ENCODE data around the gene DBT.
"Not testable (repeated sequence)": the region's sequence is repeated elsewhere in the genome, so short reads cannot be mapped to it uniquely, and the experiment has no call there.

DBT gene

DNA sequence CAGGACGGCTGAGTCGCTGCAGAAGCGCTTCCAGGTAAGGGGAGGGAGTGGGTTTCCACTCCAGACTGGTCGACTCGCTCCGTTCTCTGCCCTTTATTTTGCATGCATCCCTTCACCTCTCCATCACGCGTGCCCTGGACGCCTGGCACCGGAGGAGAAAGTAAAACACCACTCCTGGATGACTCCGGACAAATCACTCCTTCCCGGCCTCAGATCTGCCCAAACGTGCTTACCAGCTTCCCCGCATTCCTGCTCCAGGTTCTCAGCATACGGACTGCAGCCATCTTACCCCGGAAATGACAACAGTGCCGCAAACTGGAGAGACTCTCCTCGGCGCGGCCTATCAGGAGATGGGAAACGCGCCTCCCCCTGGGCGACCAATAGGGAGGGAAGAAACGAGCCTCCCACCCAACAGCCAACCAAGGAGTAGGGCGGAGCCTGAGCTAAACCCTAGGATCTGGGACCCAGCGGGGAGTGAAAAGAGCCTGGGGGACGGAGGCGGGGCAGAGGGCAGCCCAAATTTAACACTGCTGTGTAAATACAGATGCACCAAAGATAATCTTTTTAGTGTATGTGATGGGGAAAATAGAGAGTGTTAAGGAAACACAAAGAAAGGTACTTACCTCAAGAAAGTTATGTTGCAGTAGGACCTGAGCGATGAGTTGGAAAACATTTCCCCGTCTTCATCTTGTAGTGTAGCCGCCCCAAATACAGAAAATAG, at the start of gene DBT:
Gene DBT, minus strand, starts transcription at position 298 of the 721 bp plus-strand sequence. Its CDS starts 14 bp downstream, at position 284.
- DNase-seq (ENCODE audit: low spot score): peak; percentile 98

DNA sequence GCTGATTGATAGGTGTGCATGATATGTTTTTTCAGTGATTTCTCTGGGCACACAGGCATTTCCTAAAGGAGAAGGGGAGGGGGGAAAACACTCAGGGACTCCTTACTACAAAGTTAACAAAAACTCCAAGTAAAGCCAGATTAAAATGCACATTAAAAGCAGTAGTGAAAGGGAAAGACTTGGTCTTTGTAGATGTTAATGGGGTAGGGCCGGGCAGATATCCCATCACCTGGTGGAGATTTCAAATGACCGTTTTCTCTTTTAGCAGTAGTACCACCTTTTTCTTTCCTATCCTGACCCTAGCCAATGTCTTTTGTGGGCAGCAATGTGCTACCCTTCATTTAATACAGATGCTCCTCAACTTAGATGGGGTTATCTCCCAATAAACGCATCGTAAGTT, 48.9 kb upstream of the DBT start:
- no peak for DNase-seq (ENCODE audit: low spot score)

DNA sequence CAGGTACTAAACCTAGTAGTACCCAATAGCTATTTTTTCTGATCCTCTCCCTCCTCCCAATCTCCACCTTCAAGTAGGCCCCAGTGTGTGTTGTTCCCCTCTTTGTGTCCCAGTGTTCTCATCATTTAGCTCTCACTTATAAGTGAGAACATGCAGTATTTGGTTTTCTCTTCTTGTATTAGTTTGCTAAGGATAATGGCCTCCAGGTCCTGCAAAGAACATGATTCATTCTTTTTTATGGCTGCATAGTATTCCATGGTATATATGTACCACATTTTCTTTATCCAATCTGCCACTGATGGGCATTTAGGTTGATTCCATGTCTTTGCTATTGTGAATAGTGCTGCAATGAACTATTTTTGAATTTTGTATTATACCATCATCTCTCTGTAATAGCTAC, 47.4 kb upstream of the DBT start:
- DNase-seq (ENCODE audit: low spot score): not testable (repeated sequence)

DNA sequence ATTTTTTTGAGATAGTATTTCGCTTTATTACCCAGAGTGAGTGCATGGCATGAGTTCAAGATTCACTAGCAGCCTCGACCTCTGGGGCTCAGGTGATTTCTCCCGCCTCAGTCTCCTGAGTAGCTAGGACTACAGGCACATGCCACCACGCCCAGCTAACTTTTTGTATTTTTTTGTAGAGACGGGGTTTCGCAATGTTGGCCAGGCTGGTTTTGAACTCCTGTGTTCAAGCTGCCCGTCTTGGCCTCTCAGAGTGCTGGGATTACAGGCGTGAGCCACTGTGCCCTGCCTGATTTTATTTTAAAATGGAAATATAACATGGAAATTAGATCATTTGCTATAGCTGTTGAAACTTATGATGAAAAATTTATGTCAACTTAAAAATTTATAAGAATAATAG, 46.5 kb upstream of the DBT start:
- no peak for DNase-seq (ENCODE audit: low spot score)

DNA sequence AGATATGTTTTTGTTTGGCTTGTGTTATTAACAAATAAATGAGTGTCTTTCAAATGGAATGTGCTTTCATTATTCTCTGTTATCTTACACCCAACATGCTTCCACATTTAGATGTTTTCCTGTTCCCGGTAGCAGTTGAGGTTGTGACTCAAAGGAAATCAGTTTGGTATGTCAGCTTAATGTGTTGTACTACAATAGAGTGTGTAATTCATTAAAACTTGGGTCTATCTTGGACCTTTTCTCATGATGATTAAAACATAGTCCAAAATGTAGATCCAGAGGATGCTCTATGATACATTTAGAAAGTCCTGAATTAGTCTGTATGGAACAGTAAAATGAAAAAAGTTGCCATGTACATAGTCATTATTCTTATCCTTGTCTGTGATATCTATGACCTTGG, 43.1 kb upstream of the DBT start:
- DNase-seq (ENCODE audit: low spot score): no peak

DNA sequence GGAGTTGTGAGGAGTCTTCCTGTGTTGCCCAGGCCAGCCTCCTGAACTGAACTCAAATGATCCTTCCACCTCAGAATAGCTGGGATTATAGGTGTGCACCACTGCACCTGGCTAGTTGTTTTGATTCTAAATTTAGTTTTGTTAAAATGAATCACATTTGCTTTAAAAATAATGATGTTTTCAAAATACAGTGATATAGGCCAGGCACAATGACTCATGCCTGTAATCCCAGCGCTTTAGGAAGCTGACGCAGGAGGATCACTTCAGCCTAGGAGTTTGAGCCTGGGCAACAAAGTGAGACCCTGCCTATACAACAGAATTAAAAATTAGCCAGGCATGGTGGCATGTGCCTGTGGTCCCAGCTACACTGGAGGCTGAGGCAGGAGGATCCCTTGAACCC, 40.7 kb upstream of the DBT start:
- DNase-seq (ENCODE audit: low spot score): no peak

DNA sequence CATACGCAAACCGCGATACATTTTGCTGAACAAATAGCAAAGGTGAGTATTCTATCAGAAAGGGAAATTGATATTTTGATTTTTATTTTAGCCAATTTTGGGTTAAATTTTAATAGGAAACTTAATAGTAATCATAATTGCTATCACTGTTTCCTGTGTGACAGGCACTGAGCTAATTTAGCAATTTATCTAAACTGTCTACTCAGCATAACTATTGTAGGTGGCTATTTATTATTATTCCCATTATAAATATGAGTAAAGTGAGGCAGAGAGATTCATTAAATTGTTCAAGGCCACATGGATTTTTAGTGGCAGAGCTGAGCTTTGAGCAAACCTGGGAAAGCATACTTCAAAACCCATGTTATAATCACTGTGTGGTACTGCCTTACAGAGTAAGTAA, 37.5 kb upstream of the DBT start:
- no peak for DNase-seq (ENCODE audit: low spot score)

DNA sequence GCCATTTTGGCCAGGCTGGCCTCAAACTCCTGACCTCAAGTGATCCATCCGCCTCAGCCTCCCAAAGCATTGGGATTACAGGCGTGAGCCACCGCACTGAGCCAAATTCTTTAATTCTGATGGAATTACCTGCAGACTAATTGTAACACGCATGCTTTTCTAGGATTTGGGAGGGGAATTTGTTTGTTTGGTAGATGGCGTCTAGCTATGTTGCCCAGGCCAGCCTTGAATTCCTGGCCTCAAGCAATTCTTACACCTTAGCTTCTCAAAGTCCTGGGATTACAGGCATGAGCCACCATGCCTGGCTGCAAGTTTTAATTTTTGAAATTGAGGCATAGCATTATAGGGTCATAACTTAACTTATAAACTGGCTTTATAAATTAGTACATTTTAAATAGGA, 35.0 kb upstream of the DBT start:
- DNase-seq (ENCODE audit: low spot score): no peak

DNA sequence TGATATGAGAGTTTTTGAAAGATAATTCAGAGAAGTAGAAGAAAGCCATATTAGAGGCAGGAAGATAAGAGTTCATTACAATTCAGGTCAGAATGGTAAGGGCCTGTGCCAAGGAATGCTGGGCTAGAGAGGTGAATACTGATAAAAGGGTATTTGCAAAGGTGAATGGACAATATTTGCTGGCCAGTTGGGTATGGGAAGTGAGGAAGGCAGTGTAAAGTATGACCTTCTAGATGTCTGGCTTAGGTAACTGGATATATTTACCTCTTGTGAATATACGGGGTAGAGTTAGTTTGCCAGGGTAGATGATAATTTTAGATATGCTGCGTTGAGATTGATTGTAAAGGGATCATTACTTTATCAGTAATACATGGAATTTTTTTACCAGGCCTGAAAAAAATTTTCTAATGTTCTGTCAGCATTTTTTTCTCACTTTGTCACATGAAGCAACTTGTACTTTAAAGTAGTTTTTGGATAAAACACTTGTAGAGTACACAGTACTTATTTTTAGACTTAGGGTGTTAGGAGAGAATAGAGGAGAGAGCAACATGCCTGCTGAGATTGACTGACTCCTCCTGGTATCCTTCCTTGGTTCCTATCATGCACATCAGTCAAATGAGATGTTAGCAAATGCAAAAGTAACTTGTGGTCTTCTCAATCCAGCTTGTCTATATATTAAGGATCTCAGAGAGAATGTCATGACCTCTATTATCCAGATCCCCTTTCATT, 30.5 kb upstream of the DBT start:
- DNase-seq (ENCODE audit: low spot score): no peak

DNA sequence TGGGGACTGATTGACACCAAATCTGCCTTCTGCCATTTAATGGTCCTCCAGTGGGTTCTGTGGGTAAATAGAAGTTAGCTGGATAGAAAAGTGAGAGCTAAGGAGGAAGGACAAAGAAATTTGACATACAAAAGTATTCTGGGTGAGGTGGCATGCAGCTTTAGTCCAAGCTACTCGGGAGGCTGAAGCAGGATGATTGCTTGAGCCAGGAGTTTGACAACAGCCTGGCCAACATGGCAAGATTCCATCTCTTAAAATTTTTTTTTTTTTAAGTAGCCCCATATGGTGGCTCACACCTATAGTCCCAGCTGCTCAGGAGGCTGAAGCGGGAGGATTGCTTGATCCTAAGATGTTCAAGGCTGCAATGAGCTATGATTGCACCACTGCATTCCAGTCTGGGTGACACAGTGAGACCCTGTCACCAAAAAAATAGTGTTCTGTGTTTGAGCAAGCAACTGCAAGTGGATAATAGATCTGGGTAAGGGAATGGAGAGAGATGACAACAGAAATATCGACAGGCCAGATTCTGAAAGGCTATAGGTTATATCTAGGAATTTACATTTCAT, 29.8 kb upstream of the DBT start:
- DNase-seq (ENCODE audit: low spot score): no peak

DNA sequence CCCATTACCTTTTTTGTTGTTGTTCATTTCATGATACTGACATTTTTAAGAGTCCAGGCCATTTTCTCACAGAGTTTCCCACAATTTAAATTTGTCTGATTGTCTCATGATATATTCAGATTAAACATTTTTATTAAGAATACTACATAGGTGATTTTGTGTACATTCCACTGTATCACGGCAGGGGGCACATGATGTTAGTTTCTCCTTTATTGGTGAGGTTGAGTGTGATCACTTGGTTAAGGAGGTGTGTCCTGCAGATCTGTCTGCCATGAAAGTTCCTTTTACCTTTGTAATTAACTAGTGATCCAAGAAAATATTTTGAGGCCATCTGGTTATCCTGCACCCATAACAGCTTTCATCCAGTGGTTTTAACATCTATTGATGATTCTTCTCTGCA, 28.2 kb upstream of the DBT start:
- DNase-seq (ENCODE audit: low spot score): no peak

DNA sequence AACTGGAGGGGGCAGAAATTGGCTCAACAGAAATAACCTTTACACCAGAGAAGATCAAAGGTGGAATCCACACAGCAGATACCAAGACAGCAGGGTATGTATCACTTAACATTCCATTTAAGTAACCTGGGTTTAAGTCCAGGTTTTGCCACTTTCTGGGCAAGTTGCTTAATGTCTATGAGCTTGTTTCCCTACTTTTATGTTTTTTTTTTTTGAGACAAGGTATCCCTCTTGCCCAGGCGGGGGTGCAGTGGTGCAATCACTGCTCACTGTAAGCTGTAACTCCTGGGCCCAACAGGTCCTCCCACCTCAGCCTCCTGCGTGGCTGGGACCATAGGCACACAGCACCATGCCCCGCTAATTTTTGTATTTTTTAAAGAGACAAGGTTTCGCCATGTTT, 18.6 kb upstream of the DBT start:
- no peak for DNase-seq (ENCODE audit: low spot score)

DNA sequence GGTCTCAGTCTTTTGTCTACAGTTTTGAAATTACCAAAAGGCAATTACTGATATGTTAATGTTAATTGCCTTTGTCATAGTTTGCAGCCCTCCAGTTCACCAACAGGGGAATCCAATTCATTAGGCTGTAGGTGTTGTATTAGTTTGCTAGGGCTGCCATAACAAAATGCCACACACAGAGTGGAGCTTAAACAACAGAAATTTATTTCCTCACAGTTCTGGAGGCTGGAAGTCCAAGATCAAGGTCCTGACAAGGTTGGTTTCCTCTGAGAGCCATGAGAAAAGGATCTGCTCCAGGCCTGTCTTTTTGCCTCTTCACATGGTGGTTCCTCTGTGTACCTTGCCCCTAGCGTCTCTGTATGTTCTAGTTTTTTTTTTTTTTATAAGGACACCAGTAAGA, 17.6 kb upstream of the DBT start:
- no peak for DNase-seq (ENCODE audit: low spot score)

DNA sequence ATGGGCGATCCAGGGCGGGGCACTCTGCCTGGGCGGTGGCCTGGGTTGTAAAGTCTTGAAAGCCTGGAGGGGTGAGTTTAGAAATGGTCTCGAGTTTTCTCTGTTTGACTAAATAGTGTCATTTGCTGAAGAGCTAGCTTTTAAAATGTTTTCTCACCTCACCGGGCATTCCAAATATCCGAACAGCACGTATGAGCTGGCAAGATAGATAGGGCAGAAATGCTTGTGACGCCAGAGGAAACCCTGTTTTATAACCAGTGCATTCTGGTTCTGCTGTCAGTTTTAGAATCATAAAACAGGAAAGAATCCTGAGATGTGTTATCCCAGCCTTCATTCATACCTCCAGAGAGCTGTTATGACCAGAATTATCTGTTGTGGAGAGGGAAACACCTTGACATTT, 17.1 kb upstream of the DBT start:
- DNase-seq (ENCODE audit: low spot score): no peak

DNA sequence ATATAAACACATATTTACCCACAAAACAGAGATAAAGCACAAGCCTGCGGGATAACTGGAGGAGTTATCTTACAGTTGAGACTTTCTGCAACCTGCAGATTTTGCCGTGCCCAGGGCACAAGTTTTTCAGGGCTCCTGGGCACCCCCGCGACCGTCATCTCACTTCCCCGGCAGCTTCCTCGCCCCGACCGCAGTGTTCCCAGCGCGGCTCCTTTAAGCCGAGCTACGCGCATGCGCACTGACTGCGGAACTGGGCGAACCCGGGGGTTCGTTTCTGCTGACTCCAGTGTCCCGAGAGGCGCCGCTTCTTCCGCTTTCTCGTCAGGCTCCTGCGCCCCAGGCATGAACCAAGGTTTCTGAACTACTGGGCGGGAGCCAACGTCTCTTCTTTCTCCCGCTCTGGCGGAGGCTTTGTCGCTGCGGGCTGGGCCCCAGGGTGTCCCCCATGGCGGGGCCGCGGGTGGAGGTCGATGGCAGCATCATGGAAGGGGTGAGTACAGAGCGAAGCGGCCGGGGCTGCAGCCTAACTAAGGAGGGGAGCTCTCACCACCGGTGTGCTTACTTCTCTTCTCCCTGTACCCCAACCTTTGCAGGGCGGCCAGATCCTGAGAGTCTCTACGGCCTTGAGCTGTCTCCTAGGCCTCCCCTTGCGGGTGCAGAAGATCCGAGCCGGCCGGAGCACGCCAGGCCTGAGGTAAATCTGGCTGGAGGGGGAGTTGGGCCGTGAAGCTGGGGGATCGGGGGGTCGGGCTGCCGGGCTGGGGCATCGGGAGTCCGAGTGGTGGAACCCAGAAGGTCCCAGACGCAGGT, 16.5 kb upstream of the DBT start, which contains the start of gene RTCA:
Gene RTCA, plus strand, starts transcription at position 286 of the 810 bp plus-strand sequence. Its CDS starts 160 bp downstream, at position 446.
- peak; percentile 98 for DNase-seq (ENCODE audit: low spot score)

DNA sequence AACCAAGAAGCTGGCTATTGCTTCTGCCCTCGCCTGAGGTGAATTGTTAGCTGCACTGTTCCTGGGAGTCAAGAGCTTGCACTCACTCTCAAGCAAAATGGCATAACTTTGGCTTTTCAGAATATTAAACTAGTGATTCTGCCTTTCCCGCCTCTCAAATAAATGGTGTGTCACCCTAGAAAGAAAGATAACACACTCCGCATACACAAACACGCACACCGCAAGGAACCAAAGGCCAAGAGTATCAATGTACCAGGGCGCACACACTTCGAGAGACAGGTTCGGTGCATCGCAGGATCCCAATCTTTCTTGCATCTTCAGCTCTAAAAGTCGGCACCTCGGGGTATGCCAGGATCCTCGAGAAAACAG, 15.9 kb upstream of the DBT start:
- peak; percentile 23 for DNase-seq (ENCODE audit: low spot score)

DNA sequence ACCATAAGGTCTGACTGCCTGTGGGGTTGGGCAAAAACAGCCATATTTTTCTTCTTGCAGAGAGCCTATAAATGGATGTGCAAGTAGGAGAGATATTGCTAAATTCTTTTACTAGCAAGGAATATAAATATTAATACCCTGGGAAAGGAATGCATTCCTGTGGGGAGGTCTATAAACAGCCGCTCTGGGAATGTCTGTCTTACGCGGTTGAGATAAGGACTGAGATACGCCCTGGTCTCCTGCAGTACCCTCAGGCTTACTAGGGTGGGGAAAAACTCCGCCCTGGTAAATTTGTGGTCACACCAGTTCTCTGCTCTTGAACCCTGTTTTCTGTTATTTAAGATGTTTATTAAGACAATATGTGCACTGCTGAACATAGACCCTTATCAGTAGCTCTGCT, 14.4 kb upstream of the DBT start:
- DNase-seq (ENCODE audit: low spot score): not testable (repeated sequence)

DNA sequence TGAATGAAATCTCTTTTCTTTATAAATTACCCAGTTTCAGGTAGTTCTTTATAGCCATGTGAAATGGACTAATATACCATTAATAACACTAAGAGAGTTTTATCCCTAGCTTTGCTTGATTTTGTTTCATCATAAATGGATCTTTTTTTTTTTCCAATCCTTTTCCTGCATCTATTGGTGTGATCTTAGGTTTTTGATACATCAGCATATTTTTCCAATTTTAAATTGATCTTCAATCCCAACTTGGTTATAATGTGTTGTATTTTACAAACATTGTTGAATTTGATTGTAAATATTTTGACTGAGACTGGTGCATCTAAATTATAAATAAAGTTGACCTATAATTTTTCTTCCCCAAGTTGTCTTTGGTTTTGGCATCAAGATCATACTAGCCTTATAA, 12.1 kb upstream of the DBT start:
- no peak for DNase-seq (ENCODE audit: low spot score)

DNA sequence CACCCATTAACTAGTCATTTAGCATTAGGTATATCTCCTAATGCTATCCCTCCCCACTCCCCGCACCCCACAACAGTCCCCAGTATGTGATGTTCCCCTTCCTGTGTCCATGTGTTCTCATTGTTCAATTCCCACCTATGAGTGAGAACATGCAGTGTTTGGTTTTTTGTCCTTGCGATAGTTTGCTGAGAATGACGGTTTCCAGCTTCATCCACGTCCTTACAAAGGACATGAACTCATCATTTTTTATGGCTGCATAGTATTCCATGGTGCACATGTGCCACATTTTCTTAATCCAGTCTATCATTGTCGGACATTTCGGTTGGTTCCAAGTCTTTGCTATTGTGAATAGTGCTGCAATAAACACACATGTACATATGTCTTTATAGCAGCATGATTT, 8.8 kb upstream of the DBT start:
- not testable (repeated sequence) for DNase-seq (ENCODE audit: low spot score)

DNA sequence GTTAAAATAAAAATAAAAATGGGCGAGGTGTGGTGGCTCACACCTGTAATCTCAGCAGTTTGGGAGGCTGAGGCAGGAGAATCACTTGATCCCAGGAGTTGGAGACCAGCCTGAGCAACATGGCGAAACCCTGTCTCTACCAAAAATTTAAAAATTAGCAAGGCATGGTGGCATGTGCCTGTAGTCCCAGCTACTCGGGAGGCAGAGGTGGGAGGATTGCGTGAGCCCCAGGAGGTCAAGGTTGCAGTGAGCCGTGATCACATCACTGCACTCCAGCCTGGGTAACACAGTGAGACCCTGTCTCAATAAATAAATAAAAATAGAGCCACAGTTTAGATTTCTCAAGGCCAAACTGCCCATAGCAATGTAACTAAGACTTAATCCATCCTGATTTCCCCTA, 6.6 kb upstream of the DBT start:
- not testable (repeated sequence) for DNase-seq (ENCODE audit: low spot score)

DNA sequence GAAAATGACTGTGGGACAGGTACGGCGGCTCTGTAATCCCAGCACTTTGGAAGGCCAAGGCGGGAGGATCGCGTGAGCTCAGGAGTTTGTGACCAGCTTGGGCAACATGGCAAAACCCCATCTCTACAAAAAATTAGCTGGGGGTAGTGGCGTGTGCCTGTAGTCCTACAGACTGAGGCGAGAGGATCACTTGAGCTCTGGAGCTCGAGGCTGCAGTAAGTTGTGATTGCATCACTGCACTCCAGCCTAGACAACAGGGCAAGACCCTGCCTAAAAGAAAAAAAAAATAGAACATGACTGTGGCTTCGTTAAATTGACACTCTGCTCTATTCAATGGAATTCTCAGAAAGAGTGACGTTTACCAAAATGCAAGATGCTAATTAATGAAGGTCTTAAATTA, 3.9 kb upstream of the DBT start:
- DNase-seq (ENCODE audit: low spot score): no peak

DNA sequence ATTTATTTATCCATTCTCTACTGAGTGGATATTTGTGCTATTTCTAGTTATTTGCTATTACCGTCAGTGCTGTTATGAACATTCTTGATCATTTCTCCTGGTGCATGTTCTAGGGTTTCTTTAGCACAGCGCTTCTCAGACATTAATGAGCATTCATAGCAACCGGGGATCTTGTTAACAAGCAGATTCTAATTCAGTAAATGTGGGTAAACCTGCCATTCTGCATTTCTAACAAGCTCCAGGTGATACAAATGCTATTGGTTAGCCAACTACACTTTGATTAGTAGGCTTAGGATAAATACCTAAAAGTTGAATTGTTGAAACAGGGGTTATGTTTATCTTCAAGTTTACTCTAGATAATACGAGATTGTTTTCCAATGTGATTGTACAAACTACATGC, 3.3 kb upstream of the DBT start:
- no peak for DNase-seq (ENCODE audit: low spot score)

DNA sequence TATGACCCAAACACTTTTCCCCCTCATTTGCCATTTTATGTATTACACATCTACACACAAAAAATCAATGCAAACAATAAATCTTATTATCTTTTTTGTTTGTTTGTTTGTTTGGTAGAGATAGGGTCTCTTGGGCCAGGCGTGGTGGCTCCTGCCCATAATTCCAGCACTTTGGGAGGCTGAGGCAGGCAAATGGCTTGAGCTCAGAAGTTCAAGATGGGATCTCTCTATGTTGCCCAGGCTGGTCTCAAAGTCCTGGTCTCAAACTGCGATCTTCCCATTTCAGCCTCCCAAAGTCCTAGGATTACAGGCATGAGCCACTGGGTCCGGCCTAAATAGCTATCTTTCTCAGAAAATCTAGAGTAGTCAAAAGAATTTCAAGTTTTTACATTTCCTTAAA, 1.2 kb upstream of the DBT start:
- no peak for DNase-seq (ENCODE audit: low spot score)

Measured in GM03348 (cell line).